GM08714 (cell line): ENCODE results near the gene SSBP4.

Source experiments
- H3K4me3 ChIP-seq: fragments of 200-500 bp; sonication (Bioruptor generic); 2 replicates; pipeline ENCODE4 v1.5.1; 2014; ENCODE audit warnings: mild to moderate bottlenecking, low read length, inconsistent platforms
- ZNF274 ChIP-seq: IDR thresholded peaks from 2 replicates; pipeline ENCODE4 v1.6.1; 2012; ENCODE audit warnings: mild to moderate bottlenecking, low read depth, low read length

SSBP4 gene

DNA sequence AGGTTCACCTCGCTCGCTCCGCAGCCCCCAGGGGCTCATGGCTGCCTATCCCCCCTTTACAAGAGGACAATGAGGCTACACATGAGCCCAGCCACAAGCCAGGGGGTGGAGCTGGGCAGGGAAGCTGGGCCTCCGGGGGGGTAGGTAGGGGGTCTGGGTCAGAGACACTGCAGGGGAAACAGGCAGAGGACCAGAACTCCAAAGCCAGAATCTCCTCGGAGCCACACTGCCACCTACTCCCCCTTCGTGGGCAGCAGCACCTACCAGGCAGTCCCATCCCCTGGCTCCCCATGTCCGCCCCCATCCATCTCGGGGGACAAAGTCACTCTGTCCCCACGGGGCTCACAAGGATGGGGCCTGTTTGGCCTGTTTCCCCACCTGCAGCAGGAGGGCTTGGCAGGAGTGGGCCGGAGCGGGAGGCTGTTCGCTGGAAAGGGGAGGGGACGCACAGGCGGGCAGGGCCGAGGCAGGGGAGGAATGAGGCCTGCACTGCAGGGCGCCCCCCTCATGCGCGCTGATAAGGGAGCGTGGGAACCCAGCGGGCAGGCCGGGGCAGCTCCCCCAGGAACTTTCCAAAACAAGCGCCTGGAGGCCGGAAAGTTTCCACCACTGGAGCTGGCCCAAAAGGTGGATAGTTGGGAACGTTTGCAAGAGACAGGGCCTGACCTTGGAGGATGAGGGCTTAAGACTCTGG is 19.3 kb downstream of the SSBP4 start:
- no peak for TF ChIP-seq ZNF274
- no peak overlapping the region for H3K4me3 ChIP-seq

DNA sequence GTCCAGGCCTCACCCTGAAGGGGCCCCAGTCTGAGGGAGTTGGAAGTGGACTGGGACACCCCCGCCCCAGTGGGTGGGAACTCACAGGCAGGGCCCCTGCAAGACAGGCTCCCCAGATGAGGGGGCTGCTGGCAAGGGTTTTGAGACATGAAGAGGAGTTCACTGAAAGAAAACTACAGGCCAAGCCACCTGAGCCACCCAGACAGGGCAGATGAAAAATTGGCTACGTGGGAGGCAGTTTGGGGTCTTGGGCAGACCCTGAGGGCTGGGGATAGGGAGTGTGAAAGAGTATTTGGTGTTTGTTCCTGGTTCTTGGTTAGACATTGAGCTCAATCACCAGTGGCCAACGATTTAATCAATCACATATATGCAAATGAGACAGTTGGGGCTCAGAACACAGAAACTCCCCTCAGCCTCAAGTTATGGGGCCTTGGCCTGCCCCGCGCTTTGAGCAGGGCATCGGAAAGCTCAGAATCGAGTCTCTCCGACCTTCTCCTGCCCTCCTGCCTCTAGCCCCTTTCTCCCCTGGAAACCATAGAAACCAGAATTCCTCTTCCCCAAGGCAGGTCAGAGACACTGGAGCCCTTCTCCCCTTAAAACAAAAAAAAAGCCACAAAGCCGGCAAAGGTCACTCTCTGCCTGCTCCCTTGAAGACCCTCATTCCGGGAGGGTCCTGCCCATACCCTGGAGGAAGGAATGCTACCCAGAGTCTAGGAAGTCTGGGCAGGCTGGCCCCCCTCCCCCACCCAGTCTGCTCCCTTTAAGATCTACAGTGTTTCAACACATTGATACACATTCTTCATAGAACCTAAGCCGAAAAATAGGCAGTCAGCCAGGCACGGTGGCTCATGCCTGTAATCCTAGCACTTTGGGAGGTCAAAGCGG is 20.1 kb downstream of the SSBP4 start:
- H3K4me3 ChIP-seq: no peak overlapping the region

DNA sequence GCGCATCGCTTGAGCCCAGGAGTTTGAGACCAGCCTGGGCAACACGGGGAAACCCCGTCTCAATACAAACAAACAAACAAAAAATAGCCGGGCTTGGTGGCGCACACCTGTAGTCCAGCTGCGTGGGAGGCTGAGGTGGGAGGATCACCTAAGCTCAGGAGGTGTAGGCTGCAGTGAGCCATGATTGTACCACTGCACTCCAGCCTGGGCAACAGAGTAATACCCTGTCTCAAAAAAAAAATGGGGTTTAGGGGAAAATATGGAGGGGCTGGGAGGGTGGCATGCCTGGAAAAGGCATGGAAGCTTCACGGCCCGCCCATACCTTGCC is 20.7 kb downstream of the SSBP4 start:
- H3K4me3 ChIP-seq: no peak overlapping the region
- TF ChIP-seq ZNF274: no peak

More for the DNA sequence above, 20.1 kb downstream of the SSBP4 start:
- no peak for TF ChIP-seq ZNF274

DNA sequence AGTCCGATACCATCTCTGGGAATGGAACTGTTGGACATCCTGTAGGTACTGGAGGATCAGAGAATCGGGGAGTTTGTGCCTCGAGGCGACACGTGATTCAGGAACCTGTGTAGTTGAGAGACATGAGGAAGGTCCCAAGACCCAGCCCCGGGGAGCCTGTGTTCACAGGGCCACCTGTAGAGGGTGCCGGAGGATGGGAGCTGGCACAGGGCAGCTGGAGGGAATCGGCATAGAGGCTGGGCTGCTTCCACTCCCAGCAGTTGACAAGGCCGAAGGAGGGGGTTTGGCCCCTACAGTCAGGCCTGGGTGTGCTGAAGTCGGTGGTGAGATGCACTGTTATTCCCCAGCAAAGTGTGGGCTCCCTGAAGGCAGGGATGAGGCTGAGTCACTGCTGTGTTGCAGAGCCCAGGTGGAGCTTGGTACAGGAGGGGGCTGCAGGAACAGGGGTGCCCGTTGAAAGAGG is 21.2 kb downstream of the SSBP4 start:
- H3K4me3 ChIP-seq: no peak overlapping the region
- no peak for TF ChIP-seq ZNF274

DNA sequence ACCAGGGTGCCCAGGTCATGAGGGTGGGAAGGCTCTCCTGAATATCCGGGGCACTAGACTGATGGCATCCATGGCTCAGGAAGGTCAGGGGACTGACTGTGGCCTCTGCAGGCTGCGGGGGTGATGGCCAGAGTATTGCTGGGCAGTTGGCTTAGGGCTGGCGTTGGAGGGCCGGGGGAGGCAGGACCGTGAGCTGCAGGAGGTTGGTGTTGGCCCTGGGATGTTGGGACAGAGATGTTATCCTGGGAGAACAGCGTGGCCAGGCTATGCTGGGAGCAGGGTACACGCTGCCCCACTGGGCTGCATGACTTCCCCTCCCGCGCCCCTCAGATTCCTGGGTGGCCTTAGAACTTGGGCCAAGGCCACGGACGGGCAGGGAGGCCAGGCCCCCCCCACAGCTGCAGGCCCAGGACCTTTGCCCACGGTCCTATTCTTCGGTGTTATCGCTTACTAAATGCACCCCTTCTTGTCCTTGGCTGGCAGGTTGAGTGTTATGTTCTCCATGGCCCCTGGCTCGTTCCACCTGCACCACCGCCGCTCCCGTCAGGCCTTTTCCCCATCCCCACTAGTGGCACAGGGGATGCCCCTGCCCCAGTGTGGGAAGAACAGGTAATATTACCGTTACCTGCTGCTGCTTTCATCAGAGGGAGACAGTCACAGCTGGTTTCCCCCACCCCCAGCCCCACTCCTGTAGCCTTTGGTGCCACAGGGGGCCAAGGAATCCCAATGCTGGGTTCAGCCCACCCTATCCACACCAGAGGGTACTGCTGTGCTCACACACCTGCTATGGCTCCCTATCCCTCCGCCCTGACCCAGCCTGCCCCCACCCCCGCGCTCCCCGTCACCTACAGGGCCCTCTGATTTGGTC is 22.0 kb downstream of the SSBP4 start:
- TF ChIP-seq ZNF274: no peak
- H3K4me3 ChIP-seq: no peak overlapping the region

DNA sequence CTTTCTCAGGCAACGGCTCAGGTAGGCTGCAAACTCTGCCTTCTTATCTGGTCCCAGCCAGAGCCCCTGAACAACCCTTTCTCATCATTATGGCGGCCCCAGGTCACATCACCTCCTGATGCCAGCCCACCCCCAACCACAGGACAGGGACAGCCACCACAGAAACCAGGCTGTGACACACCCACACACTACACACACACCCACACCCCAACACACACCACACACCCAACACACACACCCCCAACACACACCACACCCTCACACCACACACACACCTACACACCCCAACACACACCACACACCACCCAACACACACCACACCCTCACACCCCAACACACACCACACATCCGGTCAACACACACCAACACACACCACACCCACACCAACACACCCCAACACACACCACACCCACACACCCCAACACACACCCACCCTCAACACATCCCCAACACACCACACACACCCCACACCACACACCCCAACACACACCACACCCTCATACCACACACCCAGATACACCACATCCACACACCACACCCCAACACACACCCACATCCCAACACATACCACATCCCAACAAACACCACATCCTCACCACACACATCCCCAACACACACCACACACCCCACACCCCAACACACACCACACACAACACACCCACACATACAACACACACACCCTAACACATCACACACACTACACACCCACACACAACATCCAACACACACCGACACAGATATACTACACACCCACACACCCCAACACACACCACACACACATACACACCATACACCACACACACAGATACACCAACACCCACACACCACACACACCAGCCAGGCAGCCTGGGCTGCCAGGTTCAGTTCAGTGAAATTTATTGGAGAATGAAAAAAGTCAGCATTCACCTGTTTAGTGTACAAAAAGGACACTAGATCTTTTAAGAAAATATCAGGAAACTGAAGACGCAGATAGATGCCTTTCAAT is 22.9 kb downstream of the SSBP4 start:
- no peak for TF ChIP-seq ZNF274

DNA sequence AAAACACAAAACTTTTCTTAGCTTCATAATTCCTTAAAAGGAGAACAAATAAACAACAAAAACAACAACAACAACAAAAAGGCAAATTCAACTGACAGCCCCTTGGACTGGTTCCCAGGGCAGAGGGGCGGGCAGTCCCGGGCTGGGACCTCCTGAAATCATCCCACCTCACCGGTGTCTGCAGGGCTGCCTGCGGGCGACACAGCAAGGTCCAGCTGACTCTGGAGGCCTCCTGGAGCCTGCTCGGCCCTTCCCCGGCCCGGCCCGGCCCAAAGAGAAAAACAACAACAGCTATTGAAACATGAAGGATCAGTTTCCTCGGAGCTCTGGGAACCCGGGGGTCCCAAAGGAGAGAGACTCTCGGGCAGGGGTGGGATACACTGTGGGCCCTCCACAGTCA is 23.7 kb downstream of the SSBP4 start:
- no peak for TF ChIP-seq ZNF274
- H3K4me3 ChIP-seq: no peak overlapping the region

More for the DNA sequence above, 22.9 kb downstream of the SSBP4 start:
- no peak overlapping the region for H3K4me3 ChIP-seq

DNA sequence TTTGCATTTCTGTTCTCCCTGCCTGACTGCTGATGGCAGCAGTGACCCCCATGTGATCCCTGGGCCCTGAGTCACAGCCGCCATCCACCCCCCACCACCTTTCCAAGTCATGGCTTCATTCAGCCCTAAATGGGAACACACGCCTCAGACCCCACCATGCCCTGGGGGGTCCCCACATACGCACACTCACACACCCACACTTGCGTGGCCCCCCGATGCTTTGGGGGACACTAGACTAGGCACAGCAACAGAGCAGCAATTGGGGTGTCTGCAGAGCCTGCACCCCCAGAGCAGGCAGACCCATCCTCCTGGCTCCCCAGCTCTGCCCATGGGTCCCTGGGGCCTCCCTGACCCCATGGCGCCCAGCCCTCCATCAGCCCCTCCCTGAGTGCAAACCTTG is 24.2 kb downstream of the SSBP4 start:
- no peak overlapping the region for H3K4me3 ChIP-seq
- no peak for TF ChIP-seq ZNF274

DNA sequence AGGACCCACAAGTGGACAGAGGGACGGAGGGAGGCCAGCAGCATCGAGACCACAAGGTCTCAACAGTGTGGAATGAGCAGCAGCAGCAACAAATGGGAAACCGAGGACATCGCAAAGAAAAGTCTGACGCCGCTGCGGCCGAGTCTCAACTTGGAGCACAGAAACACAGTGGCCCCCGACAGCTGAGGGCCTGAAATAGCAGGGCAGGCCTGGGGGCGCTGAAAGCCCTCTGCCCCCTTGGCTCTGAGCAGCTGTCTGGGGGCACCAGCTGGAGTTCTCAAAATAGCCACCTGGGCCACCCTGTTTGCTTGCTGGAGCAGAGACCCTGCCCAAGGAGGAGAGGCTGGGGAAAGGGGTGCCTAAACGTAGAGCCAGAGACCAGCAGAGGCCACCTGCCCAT is 24.6 kb downstream of the SSBP4 start:
- no peak for TF ChIP-seq ZNF274
- no peak overlapping the region for H3K4me3 ChIP-seq

DNA sequence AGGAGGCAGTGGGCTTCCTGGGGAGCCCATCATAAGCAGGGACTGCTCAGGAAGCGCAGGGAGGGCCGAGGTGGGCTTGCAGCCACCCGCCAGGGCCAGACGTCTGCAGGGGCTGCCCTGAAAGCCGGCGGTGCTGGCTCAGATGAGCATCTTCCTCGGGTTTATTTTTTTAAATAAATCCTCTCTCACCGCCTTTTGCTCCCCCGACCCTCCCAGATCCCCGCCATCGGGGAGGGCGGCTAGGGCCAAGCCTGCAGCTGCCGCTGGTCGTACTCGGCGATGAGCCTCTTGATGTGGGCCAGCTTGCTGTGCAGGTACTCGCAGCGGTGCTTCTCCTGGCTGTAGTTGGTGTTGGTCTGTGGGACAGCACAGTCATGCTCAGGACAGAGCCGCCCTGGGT is 25.3 kb downstream of the SSBP4 start:
- TF ChIP-seq ZNF274: no peak
- no peak overlapping the region for H3K4me3 ChIP-seq

DNA sequence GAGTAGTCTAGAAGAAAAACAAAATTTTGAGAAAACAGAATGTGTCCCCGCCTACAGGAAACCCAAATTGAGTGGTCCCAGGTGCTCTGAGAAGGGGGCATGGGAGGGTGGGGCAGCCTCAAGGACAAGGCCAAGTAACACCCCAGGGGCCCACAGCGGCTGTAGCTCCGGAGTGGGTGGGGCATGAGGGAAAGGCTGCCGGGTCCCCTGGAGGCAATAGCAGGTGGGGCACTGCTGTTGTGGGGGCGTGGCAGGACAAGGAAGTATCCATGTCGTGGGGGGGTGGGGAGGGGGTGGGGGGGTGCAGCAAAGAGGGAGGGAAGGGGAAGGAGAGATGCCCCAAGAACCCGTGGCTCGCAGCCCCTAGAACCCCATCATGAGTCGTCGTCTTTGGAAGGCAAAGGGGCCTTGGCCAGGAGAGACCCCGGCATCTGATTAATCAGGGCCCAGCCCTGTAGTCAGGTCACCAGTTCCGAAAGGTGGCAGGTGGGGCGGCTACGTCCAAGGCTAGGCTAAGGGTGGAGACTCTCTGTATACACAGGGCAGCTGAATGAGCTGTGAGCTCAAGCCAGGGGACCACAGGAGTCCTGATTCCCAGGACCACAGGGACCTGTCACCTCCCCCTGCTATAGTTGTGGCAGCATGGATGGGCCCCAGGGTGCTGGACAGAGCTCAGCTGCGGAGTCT is 26.2 kb downstream of the SSBP4 start:
- H3K4me3 ChIP-seq: no peak overlapping the region
- no peak for TF ChIP-seq ZNF274

DNA sequence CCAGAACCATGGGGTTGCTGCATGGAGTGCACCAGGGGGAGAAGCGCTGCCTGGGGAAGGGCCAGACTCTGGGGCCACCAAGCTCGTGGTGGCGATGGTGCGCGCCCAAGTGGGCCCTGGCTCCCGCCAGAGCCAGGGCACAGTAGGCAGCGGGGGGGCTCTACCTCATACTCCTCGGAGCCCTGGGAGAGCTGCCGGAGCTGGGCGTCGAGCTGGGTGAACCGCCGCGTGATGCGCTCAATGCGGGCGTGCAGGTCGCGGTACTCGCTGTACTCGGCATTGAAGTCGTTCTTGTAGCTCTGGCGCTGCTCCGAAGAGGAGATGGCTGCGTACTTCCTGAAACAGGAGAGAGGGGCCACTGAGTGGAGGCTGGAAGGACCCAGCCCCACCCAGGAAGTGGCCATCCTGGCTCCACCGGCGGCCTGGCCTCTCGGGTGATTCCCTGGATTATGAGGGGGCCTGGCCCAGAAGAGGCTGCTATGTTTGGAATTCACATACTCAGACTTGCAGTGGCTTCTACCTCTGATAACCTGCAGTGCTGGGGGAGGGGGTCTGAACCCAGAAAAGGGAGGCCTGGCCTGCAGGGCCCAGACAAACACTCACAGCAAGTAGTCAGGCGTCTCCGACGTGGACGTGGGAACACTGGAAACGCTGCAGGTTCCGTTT is 27.1 kb downstream of the SSBP4 start:
- no peak overlapping the region for H3K4me3 ChIP-seq
- no peak for TF ChIP-seq ZNF274

DNA sequence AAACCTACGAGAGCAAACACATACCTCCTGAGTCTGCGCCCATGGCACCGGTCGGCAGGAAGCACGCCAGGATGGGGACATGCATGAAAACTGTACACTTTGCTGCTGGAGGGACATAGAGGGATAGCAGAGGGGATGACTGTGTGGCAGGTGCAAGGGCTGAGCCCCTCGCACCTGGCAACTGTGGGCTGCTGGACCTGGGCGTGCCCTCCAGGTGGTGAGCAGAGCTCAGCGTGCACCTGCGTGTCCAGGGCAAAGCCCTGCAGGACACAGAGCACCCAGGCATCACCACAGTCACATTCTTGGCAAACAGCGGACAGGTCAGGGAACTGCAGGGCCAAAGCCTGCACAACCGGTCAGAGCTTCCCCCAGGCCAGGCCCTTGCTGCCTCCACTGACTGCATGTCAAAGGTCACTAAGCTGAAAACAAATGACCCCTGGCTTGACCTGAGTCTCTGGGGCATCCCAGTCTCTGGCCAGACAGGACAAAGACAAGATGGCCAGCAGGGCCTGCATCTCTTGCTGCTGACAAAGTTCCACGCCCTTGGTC is 27.7 kb downstream of the SSBP4 start:
- no peak overlapping the region for H3K4me3 ChIP-seq
- no peak for TF ChIP-seq ZNF274
